Measurements from ENCODE around the gene EFEMP2.
A peak's percentile ranks its signal among the peaks of the same experiment; 100 is the strongest.

The EFEMP2 gene

GRCh38 chr11:65817835-65818680 is 54.5 kb downstream of the EFEMP2 start:
- DNase-seq, result peak; percentile 76 to 87

- no peak for DNase-seq
Observed at GRCh38 chr11:65817312-65817834, 55.2 kb downstream of the EFEMP2 start.

- no peak for DNase-seq
Observed at GRCh38 chr11:65816696-65817095, 55.9 kb downstream of the EFEMP2 start.
